ENCODE data around the gene STXBP2. TPM values are rescaled to one million over a fixed set of nuclear protein-coding genes. Genes with fewer than 3 reads are reported as not detected.

The STXBP2 gene
- total RNA-seq, 4 donors from 2014 or later: 4.4 to 16.9 (median 14.1) TPM

DNA sequence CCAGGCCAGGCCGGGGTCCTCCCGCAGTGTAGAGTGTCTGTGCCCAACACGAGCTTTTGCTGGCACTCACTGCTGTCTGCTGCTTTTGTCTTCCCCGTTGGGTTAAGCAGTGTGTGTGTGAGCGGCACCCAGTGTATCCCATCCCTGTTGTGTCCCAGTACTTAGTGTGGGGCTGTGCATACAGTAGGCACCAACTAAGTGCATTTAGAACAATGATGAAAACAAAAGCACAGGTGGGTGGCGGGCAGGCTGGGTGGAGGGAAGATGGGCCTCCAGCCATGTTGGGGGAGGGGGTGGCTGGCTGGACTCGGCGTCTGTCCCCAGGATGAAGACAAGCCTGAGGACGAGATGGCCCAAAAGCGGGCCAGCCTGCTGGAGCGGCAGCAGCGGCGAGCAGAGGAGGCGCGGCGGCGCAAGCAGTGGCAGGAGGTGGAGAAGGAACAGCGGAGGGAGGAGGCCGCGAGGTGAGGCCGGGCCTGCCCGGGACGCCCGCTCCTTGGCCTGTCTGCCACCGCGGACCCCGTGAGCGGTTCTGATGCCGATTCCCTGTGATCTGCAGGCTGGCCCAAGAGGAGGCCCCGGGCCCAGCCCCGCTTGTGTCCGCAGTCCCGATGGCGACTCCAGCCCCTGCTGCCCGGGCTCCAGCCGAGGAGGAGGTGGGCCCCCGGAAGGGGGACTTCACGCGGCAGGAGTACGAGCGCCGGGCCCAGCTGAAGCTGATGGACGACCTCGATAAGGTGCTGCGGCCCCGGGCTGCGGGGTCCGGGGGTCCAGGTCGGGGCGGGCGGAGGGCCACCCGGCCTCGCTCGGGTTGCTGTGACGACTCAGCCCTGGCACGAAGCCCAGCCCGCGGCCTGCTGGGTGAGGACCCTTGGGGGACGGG lies 21.8 kb upstream of the STXBP2 start:
- H3K27ac ChIP-seq: no peak overlapping the region
- peaks cover 6% of the 10 kb centered on the region for H3K27me3 ChIP-seq
- H3K9me3 ChIP-seq: no peaks in the 10 kb centered on the region
- WGBS, 2 donors (ENCODE audit: low coverage in 1 of 2): 82 to 90% methylated on average over 16 to 19 of the region's 59 CpGs
- H3K4me1 ChIP-seq: no peaks in the 10 kb centered on the region
- TF ChIP-seq POLR2AphosphoS5 (IDR thresholded peaks at IDR 0.05) (no peak), POLR2A (IDR thresholded peaks at IDR 0.05) (no peak), EP300 (IDR thresholded peaks at IDR 0.05) (no peak), CTCF (IDR thresholded peaks at IDR 0.05) (no peak)
- H3K4me3 ChIP-seq: no peak overlapping the region
- H3K36me3 ChIP-seq: peaks cover 0 to 32% of the 10 kb centered on the region in 2 donors
- ATAC-seq: no peak

- 90 to 100% methylated on average over 1 to 7 of the region's 12 CpGs for WGBS, 2 donors (ENCODE audit: low coverage in 1 of 2)
- ATAC-seq: no peak
- Histone ChIP-seq H3K27ac (no peak overlapping the region), H3K27me3 (no peaks in the 10 kb centered on the region), H3K36me3 (peaks cover 0 to 52% of the 10 kb centered on the region in 2 donors), H3K9me3 (no peaks in the 10 kb centered on the region), H3K4me1 (no peaks in the 10 kb centered on the region), H3K4me3 (no peak overlapping the region)
- TF ChIP-seq POLR2A (IDR thresholded peaks at IDR 0.05): no peak
- no peak for TF ChIP-seq EP300 (IDR thresholded peaks at IDR 0.05)
- no peak for TF ChIP-seq CTCF (IDR thresholded peaks at IDR 0.05)
- TF ChIP-seq POLR2AphosphoS5 (IDR thresholded peaks at IDR 0.05): no peak
Observed at GRCh38 chr19:7617172-7617571, 19.7 kb upstream of the STXBP2 start.

DNA sequence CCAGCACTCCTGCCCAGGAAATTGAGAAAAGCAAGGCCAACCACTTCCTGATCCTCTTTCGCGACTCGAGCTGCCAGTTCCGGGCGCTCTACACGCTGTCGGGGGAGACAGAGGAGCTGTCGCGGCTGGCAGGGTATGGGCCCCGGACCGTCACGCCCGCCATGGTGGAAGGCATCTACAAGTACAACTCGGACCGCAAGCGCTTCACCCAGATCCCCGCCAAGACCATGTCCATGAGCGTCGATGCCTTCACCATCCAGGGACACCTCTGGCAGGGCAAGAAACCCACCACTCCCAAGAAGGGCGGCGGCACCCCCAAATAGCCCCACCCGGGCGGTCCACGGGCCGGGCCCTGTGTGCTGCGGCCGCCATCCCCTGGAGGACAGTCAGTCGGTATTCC lies 19.2 kb upstream of the STXBP2 start:
- peaks cover 0 to 58% of the 10 kb centered on the region in 2 donors for H3K36me3 ChIP-seq
- TF ChIP-seq POLR2A (IDR thresholded peaks at IDR 0.05) (no peak), EP300 (IDR thresholded peaks at IDR 0.05) (no peak), CTCF (IDR thresholded peaks at IDR 0.05) (no peak), POLR2AphosphoS5 (IDR thresholded peaks at IDR 0.05) (no peak)
- no peaks in the 10 kb centered on the region for H3K9me3 ChIP-seq
- H3K4me3 ChIP-seq: no peak overlapping the region
- WGBS, 2 donors (ENCODE audit: low coverage in 1 of 2): no CpG with 5 or more reads among the region's 28 CpGs
- H3K27ac ChIP-seq: no peak overlapping the region
- no peaks in the 10 kb centered on the region for H3K4me1 ChIP-seq
- no peaks in the 10 kb centered on the region for H3K27me3 ChIP-seq
- ATAC-seq: no peak

DNA sequence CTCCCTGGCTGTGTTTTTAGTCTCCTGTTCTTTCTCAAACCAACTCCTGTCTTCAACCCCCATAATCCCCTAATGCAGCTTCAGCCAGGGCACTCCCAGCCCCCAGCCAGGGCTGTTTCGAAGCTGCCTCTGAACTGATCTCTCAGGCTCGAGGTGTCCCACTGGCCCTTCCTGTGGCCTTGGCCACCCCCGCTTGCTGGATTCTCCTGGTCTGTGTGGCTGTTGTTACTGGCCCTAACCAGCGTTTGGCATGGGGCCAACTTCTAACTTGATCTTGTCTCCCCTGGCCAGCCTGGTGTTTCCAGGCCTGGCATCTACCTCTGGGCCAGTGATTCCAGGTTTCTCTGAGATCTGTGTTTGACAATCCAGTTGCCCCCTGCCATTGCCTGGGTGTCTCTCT lies 18.6 kb upstream of the STXBP2 start:
- no peak for ATAC-seq
- 29 to 46% methylated on average over 2 to 3 of the region's 4 CpGs for WGBS, 2 donors (ENCODE audit: low coverage in 1 of 2)

More for the DNA sequence above, 18.6 kb upstream of the STXBP2 start:
- peaks cover 0 to 64% of the 10 kb centered on the region in 2 donors for H3K36me3 ChIP-seq
- H3K4me1 ChIP-seq: no peaks in the 10 kb centered on the region
- no peaks in the 10 kb centered on the region for H3K27me3 ChIP-seq
- TF ChIP-seq POLR2A (IDR thresholded peaks at IDR 0.05): no peak
- TF ChIP-seq POLR2AphosphoS5 (IDR thresholded peaks at IDR 0.05): no peak
- TF ChIP-seq EP300 (IDR thresholded peaks at IDR 0.05): no peak
- no peak for TF ChIP-seq CTCF (IDR thresholded peaks at IDR 0.05)
- H3K4me3 ChIP-seq: no peak overlapping the region
- no peak overlapping the region for H3K27ac ChIP-seq
- no peaks in the 10 kb centered on the region for H3K9me3 ChIP-seq
